Measurements from ENCODE around the gene DHODH.
"Not testable (repeated sequence)": the region's sequence is repeated elsewhere in the genome, so short reads cannot be mapped to it uniquely, and the experiment has no call there.

Gene DHODH

DNA sequence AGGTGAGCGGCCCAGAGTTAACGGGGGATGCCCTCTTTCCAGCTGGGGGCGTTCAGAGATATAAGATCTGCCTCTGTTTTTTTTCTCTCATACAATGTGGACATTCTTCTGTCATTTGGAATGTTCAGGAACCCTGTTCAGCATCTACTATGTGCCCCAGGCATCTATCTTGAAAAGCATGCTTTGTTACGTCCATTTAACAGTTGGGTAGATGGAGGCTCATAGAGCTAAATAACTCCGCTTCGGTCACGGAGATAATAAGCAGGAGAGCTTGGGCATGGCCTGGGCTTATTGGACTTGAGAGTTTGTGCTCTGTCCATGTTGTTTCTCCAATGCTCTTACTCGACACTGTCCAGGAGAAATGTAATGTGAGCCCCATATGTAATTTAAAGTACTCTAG, 6.1 kb downstream of the DHODH start:
- no peak for DNase-seq

DNA sequence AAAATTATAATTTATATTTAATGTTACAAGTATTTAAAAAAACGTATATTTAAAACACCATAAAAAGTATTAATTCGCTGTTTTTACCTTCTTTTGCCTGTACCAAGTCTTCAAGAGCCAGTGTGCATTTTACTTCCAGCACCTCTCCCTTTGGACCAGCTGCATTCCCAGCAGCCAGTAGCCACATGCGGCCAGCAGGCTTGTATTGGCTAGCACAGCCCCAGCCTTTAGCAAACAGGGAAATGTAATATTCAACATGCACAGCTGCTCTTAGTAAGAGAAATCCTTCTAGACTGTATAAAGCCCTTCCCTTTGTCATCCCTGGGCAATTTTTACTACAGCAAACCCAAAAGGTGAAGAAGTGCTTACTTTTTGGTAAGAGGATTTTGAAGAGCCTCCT, 6.6 kb downstream of the DHODH start:
- no peak for DNase-seq

DNA sequence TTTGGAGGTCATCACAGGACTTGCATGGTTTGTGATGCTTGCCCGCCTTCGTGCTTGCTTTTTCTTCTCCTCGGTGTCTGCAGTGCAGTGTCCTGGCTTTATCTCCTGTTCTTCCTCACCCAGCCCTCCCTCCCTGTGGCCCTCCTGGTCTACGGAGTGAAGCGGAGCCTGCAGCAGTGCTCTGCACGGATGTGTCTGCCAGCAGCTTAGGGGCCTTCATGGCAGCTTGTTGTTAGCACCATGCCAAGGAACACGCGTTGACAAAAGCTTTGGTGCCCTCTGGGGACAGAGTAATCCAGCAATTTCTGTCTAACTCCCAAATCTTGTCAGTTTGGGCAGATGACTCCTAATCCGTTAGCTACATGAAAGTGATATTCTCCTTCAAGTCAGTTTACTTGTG, 9.9 kb downstream of the DHODH start:
- no peak for DNase-seq

DNA sequence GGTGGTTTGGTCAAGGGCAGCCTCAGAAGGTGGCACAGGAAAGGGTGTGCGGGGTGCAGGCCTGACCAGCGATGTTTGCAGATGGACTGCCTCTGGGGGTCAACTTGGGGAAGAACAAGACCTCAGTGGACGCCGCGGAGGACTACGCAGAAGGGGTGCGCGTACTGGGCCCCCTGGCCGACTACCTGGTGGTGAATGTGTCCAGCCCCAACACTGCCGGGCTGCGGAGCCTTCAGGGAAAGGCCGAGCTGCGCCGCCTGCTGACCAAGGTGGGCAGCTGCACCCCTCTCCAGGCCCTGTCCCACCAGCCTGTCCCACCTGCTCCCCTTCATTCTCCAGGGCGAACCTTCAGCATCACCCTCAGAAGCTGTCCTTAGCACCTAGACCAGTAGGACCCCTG, 12.5 kb downstream of the DHODH start:
- no peak for DNase-seq

DNA sequence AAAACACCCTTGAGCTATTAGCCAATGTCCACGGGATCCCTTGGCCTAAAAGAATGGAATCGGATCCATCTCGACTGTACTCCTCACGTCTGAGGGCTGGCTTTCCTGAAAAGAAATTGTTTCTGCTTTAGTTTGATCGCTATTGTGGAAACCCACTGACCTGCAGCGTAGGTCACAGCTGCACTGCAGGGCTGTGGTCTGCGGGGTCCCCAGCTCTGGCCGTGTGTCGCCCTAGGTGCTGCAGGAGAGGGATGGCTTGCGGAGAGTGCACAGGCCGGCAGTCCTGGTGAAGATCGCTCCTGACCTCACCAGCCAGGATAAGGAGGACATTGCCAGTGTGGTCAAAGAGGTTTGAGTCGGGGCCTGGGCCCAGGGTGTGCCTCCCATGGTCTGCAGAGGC, 13.6 kb downstream of the DHODH start:
- no peak for DNase-seq

DNA sequence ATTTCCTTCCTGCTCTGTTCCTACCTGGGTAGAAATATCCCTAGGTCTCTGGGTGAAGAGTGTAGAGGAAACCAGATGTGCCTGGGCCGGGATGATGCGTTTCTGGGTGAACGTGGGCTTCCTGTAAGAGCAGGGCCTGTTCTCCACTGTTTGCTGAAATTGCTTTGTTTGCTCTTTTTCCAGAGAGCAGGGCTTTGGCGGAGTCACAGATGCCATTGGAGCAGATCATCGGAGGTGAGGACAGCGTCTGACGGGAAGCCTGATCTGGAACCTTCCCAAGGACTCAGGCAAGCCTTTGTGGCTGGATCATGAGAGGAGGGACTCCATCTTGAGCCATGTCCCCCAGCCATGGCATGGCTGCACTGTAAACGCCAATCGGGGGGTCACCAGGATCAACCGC, 15.4 kb downstream of the DHODH start:
- no peak for DNase-seq

DNA sequence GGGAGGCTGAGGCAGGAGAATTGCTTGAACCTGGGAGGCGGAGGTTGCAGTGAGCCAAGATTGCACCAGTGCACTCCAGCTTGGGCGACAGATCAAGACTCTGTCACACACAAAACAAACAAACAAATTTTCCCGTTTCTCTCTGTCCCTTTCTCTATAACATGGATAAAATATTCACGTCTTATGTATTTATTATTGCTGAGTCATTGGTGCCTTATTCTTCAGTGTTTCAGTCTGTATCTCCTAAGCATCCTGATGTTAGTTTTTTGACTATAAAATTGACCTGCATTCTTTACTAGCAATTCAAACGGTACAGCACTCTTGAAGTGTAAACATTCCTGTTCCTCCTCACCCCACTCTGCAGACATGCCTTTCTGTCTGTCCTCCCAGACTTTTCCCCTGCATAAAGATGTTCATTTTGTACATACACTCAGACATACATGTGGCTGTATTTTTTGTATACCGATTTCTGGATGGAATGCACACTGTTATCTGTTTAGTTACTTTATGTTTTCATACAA, 16.4 kb downstream of the DHODH start:
- DNase-seq = no peak

DNA sequence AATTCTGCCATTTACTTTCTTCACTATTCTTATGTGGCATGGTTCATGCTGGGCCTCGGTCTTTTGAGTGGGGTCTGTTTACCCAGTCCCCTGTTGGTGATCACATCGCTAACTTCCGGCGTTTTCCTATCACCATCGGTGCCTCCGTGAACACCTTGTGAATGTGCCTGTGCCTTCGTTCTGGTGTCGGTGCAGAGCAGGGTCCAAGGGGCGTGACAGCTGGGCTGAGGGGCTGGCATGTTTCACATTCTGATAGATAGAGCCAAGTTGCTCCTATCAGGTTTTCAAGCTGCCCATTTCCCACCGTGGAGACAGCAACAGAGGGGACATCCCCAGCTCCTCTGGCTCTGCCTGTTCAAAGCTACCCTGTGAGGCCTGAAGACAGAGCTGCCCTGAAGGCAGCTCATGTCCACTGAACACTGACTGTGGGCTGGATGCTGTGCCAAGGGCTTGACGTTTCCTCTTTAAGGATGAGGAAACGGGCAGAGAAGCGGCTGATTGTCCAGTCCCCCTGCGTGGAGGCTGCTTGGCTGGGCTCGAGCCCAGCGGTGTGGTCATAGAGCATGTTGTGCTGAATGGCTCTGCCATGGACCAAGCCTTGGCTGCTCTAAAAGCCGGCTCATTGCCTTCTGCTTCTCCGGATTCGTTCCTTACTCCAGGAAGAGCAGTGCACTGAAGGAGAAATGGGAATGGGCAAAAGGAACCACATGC, 17.0 kb downstream of the DHODH start:
- no peak for DNase-seq

DNA sequence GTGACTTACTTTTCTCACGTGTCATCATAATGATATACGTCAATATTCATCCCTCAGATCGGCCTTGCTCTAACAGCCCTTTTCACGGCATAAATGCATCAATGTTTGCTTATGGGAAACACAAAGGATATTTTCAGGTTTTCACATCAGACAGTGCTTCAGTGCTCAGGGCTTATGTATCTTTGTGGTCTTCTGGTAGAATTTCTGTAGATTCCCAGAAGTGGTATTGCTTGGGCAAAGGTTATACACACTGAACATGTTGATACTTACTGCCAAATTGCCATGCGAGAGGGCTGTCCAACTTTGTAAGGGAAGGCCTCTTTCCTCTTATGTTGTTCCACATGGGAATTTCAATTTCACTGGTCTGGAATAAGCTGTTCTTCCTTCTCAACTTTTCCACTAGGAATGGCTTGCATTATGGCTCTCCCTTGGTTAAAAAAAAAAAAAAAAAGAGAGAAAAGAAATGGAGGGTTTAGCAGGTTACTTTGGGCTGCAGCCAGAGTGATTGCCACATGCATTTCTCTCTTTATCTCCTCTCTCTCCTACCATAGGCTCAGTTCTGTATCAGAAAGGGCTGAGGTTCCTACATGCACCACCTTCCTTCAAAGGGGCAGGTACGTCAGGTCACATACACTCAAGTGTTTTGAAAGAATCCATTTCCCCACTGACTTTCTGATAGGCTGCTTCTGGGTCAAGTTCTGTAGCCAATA, 19.3 kb downstream of the DHODH start:
- DNase-seq = no peak

DNA sequence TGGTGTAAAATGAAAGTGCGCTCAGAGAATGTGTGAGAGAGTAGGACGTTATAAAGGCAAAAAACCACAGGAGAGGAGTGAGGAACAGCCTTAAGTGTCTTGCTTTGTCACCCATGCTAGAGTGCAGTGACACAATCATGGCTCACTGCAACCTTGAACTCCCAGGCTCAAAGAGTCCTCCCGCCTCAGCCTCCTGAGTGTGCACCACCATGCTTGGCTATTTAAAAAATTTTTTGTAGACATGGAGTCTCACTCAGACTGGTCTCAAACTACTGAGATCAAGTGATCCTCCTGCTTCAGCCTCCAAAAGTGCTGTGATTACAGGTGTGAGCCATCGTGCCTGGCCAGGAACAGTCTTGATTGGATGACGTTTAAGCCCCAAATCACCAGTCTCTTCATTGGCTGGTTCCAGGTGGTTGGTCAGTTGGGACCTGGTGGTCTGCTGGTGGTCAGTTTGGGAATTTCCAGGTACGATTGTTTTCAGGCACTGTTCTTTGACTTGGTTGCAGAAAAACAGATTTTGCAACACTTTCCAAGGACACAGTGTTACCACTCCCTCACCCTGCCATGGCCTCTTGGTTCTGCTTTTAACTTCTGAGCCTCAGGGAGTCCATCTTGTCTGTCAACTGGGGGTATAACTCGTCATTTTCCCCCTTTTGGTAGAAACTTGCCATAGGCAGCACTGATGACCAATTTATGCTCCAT, 21.2 kb downstream of the DHODH start:
- DNase-seq = no peak

DNA sequence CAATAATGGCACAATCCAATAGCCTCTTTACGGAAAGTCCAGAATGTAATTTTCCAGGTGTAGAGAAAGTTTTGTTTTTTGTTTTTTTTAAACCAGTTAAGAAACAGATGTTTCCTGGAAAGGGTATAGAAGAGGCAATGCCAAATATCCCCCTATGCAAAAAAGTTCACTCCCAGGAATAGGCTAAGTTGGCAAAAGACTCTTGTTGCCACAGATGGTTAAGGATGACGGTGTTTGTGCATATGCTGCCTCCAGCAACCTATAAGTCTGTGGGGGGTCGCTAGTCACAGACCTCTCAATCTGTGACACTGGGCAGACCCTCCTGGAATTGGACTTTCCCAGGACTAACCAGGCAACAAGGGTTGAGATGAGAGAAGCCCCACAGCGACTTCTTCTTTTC, 24.9 kb downstream of the DHODH start:
- no peak for DNase-seq

DNA sequence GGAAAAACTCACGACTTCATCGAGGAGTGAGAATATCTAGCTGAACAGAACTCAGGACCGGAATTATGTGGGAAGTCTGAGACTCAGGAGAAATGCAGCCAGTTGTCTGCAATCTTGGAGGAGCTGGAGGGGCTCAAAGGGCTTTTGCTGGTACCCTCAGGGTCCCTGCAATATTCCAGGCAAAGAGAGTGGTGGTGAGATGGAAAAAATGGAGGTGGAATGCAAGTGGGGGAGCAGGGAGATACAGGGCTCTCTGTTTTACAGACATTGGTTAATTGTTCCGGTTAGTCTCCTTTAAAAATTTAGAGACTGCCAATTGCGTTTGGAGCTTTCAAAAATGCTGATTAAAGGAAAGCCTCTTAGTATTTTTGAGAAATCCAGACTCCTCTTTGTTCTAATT, 27.6 kb downstream of the DHODH start:
- no peak for DNase-seq

DNA sequence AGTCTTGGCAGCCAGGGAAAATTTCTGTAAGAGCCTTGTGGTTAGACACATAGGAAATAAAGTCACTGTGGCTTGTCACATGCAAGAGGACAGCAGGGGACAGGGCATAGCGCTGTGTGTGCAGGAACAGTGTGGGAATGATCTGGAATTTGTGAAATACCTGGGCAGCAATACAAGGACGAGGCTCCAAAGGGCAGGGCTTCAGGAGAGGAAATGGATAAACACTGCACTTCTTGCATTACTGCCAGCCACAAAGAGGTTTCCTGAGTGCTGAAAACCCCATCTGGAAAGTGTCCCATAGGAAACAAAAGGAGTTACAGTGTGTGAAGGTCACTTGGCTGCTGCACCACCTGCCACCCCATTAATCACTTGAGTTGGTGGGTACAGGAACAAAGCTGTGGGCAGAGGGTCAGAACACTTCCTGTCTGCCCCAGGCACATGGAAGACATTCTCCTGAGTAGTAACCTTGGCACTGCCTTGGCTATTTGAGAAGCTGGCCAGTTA, 33.7 kb downstream of the DHODH start:
- no peak for DNase-seq

DNA sequence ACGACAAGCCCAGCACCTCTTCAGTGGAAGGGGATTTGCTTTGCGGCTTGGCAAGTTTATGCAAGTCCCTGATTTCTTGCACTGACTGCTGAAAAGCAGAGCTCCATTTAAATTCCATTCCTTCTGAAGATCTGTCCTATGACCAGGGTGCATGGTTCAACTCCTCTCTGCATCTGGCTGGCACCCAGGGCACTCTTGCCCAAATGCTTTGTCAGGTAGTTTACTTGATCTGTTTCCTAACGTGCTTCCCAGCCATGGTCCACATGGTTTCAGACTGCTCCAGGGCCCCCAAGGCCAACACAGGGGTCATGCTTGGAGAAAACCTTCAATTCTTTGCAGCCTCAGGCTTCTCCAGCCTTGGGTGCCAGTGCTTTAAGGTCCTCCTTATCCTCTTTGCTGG, 34.5 kb downstream of the DHODH start:
- no peak for DNase-seq

DNA sequence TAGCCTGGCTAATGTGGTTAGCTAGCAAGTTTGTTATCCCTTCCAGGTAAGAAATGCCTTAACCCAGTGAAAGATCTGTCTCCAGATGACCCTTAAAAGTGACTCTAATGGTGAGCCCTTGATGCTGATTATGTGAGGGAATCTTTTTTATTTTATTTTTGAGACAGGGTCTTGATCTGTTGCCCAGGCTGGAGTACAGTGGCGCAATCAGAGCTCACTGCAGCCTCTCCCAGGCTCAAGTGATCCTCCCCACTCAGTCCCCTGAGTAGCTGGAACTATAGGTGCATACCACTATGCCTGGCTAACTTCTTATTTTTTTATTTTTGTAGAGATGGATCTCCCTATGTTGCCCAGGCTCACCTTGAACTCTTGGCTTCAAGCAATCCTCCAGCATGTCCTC, 35.0 kb downstream of the DHODH start:
- no peak for DNase-seq

DNA sequence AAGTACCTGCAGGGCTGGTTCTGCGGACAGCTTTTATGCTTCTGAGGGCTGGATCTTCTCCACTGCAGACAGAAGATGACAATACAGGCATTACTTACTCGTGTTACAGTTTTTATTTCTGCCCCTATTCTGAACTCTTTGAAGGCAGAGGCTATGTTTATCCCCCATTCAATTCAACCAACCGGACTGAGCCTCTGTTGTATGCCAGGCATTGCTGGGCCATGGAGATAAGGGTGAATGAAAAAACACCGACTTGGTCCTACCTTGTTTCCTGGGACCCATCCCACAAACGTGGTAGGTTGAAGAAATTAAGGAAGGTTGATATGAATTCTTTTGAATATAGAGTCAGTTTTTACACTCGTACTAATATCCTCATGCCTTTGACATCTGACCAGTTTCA, 35.8 kb downstream of the DHODH start:
- DNase-seq = no peak

DNA sequence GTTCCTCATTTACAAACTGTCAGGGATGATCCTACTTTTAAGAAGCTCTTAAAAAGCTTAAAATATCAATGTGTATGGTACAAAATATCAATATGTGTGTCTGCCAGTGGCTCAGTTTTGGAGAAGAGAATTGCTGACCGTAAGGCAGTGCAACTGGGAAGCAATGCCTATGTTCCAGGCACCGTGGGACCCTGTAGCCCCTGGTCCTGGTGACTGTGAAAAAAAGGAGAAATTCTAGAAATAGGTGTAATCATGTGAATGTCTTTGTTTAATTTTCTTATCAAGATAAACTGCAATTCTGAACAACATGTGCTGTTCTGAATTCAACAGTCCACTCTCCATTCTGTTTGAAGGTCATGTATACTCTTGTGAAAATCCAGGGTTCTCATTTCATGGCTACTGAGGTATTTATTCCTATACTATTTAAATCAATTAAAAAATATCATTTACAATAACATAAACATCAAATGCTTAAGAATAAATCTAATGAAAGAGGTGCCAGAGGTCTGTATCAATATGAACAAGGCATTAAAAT, 36.3 kb downstream of the DHODH start:
- DNase-seq = no peak

DNA sequence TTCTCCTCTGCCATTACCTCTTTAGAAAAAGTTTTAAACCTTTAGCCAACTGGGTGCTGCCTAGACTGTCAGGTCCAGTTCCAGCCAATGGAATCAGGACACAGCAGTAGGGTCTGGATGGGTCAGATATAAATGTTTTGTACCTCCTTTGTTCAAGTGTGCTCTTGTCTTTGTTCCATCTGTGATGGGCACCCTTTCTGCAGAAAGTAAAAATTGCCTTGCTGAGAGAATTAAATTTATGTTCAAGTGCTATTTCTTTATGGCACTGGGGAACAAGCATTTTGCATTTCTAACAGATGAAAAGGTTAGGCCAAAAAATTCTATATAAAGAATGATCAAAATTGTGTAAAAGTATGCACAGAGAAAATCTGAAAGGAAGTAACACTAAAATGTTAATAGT, 40.6 kb downstream of the DHODH start:
- no peak for DNase-seq

DNA sequence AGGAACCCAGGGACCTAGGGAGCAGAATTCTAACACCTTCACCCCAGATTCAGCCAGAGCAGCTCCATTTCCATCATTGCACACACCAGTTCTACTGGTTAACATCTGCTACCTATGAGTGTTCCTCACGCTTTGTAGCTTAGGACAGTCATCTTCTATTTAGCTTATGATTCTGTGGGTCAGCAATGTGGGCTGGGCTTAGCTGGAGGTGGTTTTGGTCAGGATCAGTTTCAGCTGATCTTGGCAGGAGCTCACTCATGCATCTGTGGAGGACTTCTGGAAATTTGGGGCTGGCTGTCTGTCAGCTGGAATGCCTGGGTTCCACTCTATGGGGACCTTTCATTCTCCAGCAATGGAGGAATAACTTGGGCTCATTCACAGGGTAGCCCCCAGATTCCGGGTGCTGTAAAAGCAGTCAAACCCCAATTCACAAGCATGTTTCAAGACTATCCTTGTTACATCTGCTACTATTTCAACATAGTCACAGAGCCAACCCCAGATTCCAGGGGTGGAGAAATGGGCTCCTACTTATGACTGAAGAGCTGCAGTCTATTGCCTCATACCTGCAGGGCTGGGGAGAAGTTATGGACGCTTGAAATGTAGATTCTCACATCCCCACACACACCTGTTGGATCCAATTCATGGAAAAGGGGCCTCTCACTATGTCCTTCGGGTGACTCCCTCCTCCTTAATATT, 42.4 kb downstream of the DHODH start:
- no peak for DNase-seq

DNA sequence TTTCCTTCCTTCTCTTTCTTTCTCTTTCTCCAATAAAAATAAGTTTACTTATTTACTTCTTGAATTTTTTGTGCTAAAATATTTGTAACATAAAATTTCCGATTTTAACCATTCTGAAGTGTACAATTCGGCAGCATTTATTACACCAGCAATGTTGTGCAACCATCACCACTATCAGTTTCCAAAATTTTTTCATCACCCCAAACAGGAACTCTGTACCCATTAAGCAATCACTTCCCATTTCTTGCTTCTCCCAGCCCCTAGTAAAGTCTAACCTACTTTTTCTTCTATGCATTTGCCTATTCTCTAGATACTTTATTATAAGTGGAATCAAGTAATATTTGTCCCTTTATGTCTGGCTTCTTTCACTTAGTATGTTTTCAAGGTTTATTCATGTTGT, 43.3 kb downstream of the DHODH start:
- no peak for DNase-seq

DNA sequence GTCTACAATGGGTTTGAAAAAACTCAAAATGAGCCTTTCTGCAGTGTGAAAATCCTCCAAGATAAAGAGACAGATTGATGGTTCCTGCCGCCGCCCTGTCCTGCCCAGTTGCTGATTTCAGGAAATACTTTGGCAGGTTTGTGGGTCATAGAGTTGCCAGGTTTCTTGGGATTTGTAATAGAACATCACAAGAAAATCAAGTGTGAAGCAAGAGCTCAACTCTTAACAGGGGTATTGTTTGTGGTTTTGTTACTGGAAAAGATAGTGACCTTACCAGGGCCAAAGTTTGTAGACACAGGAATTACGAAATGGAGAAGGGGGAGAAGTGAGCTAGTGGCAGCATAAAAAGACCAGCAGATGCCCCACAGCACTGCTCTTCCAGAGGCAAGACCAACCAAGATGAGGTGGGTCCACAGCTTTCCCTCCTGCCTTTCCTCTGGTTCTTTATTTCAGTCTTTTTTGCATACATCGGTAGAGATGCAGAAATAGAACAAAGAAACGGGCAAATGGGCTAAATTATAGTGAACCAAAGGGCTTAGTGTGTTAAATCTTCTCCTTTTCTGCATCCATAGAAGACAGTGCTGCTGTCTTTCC, 45.8 kb downstream of the DHODH start, which contains the start of gene HP:
TSS of gene HP (plus strand) at position 252 of the 594 bp plus-strand sequence. CDS start at position 400, 148 bp downstream.
- not testable (repeated sequence) for DNase-seq

DNA sequence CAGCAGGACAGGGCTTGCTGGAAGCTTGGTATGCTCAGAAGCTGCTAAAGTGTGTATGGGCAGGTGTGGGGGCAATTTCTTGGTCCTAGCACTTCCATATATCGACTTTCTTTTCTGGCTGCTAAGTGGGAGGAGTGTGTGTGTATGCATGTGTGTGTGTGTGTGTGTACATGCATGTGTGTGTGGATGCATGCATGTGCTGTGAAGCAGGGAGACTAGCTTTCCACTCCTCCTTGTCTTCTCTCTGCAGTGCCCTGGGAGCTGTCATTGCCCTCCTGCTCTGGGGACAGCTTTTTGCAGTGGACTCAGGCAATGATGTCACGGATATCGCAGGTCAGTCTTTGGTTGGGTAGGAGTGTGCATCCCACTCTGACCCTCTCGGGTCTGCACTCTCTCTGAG, 47.4 kb downstream of the DHODH start:
- no peak for DNase-seq

Measured in T1000 (cell line).